Embryonic facial prominence (tissue), 1 donor: ENCODE measurements around the gene ZNF438.
"Not testable (repeated sequence)": the region's sequence is repeated elsewhere in the genome, so short reads cannot be mapped to it uniquely, and the experiment has no call there.

Experiments used
- DNase-seq: peaks from one replicate; pipeline ENCODE4 v3.0.0-alpha.2; 2016; ENCODE audit errors: extremely low spot score

Gene ZNF438

DNA sequence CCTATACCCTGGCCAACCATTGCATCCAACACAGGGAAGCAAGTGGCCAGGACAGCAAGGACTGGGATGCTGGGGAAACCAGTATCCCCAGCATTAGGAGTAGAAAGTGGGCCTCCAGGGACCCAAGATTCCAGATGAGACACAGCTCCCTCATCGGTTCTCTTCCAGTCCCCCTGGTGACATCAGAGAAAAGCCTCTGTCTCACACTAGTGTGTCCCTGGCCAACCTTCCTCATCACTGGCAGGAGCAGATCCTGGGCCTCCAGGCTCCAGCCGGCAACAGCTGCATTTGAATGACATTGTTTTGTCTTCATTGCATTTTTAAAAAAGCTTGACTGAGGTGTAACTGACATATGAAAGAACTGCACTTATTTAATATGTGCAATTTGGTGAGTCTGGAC is 224.8 kb downstream of the ZNF438 start:
- no peak for DNase-seq

GRCh38 chr10:30805061-30805460 is 226.6 kb downstream of the ZNF438 start:
- DNase-seq, result no peak

DNA sequence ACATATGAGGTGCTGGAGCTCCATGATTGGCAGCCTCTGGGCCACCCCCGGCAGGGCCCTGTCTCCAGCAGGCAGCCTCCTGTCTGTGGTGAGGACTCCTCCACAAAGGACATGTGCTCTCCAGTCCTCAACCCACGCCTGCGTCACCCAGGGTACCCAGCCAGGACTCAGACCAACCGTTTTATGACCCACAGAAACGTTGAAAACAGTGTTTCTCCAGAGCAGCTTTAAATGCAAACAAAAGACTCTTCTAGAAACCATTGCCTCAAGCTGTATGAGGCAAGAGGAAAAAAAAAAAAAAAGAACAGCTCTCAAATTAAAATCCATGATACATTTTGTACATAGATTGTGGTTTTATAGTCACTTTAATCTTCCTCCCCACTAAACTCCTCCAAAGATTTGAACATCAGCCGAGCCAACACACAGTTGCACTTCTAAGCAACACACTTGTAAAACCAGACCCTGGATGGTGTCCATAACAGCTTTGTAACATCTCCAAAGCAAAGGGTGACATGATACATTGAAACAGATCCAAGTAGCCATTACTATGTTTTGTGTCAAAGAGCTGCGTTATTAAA is 227.1 kb downstream of the ZNF438 start:
- DNase-seq, result no peak

GRCh38 chr10:30803892-30804322 is 227.8 kb downstream of the ZNF438 start:
- DNase-seq, result no peak

DNA sequence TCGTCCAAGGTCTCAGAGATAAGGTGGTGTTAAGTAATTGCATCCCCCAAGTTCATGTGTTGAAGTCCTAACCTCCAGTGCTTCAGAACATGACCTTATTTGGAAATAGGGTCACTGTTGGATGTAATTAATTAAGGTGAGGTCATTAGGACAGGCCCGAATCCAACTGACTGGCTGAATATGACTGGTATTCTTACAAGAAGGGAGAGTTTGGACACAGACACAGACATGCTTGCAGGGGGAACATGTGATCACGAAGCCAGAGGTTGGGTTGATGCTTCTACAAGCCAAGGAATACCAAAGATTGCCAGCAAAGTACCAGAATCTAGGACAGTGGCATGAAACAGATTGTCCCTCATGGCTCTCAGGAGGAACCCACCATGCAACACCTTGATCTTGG is 228.6 kb downstream of the ZNF438 start:
- no peak for DNase-seq

DNA sequence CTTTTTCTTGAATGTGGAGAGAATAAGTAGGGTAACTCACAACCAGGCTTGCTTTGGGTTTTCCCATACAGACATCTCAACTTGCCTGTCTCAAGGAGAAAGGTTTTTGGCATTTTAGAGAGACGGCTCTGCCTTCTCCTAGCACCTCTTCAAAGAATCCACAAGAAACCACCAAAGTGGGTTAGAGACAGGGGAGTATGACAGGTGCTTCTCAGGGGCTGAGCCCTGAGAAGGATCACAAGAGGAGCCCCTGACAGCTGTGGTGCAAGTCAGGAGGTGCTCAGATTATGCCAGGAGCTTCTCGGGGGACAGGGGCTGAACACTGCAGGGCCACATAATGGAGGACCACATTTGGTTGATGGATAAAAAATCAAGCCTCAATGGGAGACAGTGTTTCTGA is 231.3 kb downstream of the ZNF438 start:
- DNase-seq, result no peak

DNA sequence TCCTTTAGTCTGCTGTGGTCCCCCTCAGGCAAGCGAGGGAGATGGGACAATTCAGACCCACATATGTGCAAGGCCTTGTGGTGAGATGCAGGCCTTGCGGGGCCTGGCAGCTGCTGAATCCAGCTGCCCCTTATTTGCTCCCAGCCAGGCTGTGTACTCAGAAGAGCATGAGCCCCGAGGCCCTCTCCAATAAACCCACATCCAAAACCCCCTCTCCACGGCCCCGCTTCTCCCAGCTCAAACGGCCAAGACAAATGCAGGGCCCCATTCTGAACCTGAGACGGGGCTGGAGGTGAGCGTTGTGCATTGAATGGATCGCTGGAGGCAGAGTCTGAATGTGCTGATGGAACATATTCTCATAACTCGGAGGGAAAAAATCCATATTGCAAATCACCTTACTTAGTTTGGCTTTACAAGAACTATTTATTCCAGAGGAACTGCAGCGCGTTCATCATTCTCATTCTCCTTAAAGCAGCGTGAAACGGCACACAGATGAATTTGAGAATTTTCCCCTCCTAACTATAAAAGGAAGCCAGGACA is 232.9 kb downstream of the ZNF438 start:
- no peak for DNase-seq

DNA sequence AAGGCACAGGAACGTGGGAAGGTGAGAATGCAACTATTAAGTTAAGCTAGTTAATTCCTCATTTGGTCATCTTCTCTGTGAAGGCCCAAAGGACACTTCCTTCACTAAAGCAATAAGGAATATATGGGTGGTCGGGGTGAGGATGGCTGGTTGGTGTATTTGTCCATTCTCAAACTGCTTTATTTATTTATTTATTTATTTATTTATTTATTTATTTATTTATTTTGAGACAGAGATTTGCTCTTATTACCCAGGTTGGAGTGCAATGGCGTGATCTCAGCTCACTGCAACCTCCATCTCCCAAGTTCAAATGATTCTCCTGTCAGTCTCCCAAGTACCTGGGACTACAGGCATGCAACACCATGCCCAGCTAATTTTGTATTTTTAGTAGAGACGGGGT is 236.6 kb downstream of the ZNF438 start:
- DNase-seq, result not testable (repeated sequence)
